SK-N-SH (cell line): ENCODE data around the gene CNTNAP2. TPM values are rescaled to one million over a fixed set of nuclear protein-coding genes. Genes with fewer than 3 reads are reported as not detected.

Experiments
- CTCF ChIA-PET: fragments of 300-600, 350-600 bp; formaldehyde crosslinking; extraction: SDS; loops from one replicate; lab custom pipeline; 2021; lab: Yijun Ruan, JAX
- POLR2A ChIA-PET: fragments of 350-600 bp; sonication (Branson Sonifier 250); formaldehyde crosslinking; extraction: SDS; loops from one replicate; lab custom pipeline; 2020; ENCODE audit warnings: antibody characterized with exemption, inconsistent platforms; lab: Yijun Ruan, JAX
- DNase-seq: peaks from one replicate; pipeline ENCODE4 v3.0.0; 2012
- H2AFZ ChIP-seq: fragments of 200-600 bp; sonication (generic); 2 replicates; pipeline ENCODE4 v1.8.1; 2016; ENCODE audit warnings: antibody characterized with exemption, mild to moderate bottlenecking, low read depth
- H3F3A ChIP-seq: fragments of 200-600 bp; sonication (generic); replicated peaks from 2 replicates; pipeline ENCODE3; 2016; ENCODE audit warnings: antibody characterized with exemption, mild to moderate bottlenecking; ENCODE audit not compliant: insufficient read depth
- H3K27ac ChIP-seq, 2 experiments: fragments of 200-500 bp in 1 of 2; fragments of 200-600 bp in 1 of 2; sonication (Bioruptor generic) in 1 of 2; sonication (generic), shearing (Covaris generic) in 1 of 2; 2 replicates each; pipeline versions ENCODE4 v1.5.1 to v1.6.1; 2014 to 2016; ENCODE audit warnings: low read depth in 2 of 2, inconsistent platforms in 1 of 2, low read length in 1 of 2, mild to moderate bottlenecking in 1 of 2, mixed read lengths in 1 of 2
- H3K27me3 ChIP-seq: fragments of 200-600 bp; sonication (generic), shearing (Covaris generic); 2 replicates; pipeline ENCODE4 v1.6.1; 2016; ENCODE audit warnings: mixed run types; ENCODE audit not compliant: insufficient read depth
- H3K36me3 ChIP-seq, 2 experiments: fragments of 200-500 bp in 1 of 2; fragments of 200-600 bp in 1 of 2; sonication (Bioruptor generic) in 1 of 2; sonication (generic) in 1 of 2; replicated peaks in 1 of 2; 2 replicates each; pipeline versions ENCODE3 to v1.5.1; 2014 to 2016; ENCODE audit warnings: low read length in 1 of 2, mild to moderate bottlenecking in 1 of 2; ENCODE audit not compliant: insufficient read depth in 2 of 2, control insufficient read depth in 1 of 2
- H3K4me1 ChIP-seq, 2 experiments: fragments of 200-500 bp in 1 of 2; fragments of 200-600 bp in 1 of 2; sonication (Bioruptor generic) in 1 of 2; sonication (generic), shearing (Covaris generic) in 1 of 2; 2 replicates each; pipeline versions ENCODE4 v1.5.1 to v1.6.1; 2014 to 2016; ENCODE audit warnings: low read depth in 1 of 2, low read length in 1 of 2, mixed run types in 1 of 2; ENCODE audit not compliant: insufficient read depth in 2 of 2, control insufficient read depth in 1 of 2
- H3K4me2 ChIP-seq: fragments of 200-600 bp; sonication (generic), shearing (Covaris generic); 2 replicates; pipeline ENCODE4 v1.6.1; 2017; ENCODE audit warnings: mixed run types
- H3K4me3 ChIP-seq, 2 experiments: fragments of 200-500 bp in 1 of 2; fragments of 200-600 bp in 1 of 2; sonication (Bioruptor generic) in 1 of 2; sonication (generic), shearing (Covaris generic) in 1 of 2; 2 replicates each; pipeline versions ENCODE4 v1.5.1 to v1.8.1; 2014 to 2016; ENCODE audit warnings: low read depth in 2 of 2, inconsistent platforms in 1 of 2, low read length in 1 of 2, mild to moderate bottlenecking in 1 of 2, mixed read lengths in 1 of 2, moderate library complexity in 1 of 2
- H3K79me2 ChIP-seq: fragments of 200-600 bp; sonication (generic); 2 replicates; pipeline ENCODE4 v1.8.1; 2017; ENCODE audit warnings: mild to moderate bottlenecking; ENCODE audit not compliant: insufficient read depth
- H3K9ac ChIP-seq: fragments of 200-600 bp; sonication (generic); 2 replicates; pipeline ENCODE4 v1.6.1; 2017; ENCODE audit warnings: mixed run types
- H3K9me2 ChIP-seq: fragments of 200-600 bp; sonication (generic); 2 replicates; pipeline ENCODE4 v1.6.1; 2017; ENCODE audit warnings: mixed run types
- H3K9me3 ChIP-seq: fragments of 200-600 bp; sonication (generic); 2 replicates; pipeline ENCODE4 v1.6.1; 2017; ENCODE audit warnings: mixed run types, mild to moderate bottlenecking, moderate library complexity
- H4K20me1 ChIP-seq: fragments of 200-600 bp; sonication (generic); 2 replicates; pipeline ENCODE4 v1.6.1; 2017; ENCODE audit warnings: mild to moderate bottlenecking, mixed run types; ENCODE audit not compliant: insufficient read depth
- CHD2 ChIP-seq: fragments of 150-350 bp; IDR thresholded peaks from 2 replicates; pipeline ENCODE4 v1.6.1; 2018; ENCODE audit warnings: low read length; ENCODE audit not compliant: partially characterized antibody
- ELF1 ChIP-seq: IDR thresholded peaks from 2 replicates; pipeline ENCODE4 v1.4.0; 2012
- EP300 ChIP-seq, 2 experiments: IDR thresholded peaks; 2 replicates each; pipeline versions ENCODE4 v1.4.0 to v1.6.1; 2012; ENCODE audit warnings: borderline replicate concordance in 1 of 2, low read depth in 1 of 2, low read length in 1 of 2
- FOXM1 ChIP-seq: IDR thresholded peaks from 2 replicates; pipeline ENCODE4 v1.4.0; 2012; ENCODE audit warnings: low read depth, mild to moderate bottlenecking
- GABPA ChIP-seq: IDR thresholded peaks from 2 replicates; pipeline ENCODE4 v1.4.0; 2012; ENCODE audit warnings: low read depth, mild to moderate bottlenecking
- GATA2 ChIP-seq: sonication (generic); formaldehyde crosslinking; IDR thresholded peaks from 2 replicates; pipeline ENCODE4 v1.5.0; 2020; ENCODE audit warnings: mild to moderate bottlenecking, missing genetic modification reagents
- MEF2A ChIP-seq: IDR thresholded peaks from 2 replicates; pipeline ENCODE4 v1.4.0; 2012; ENCODE audit warnings: low read depth, borderline replicate concordance
- NFIC ChIP-seq: IDR thresholded peaks from 2 replicates; pipeline ENCODE4 v1.4.0; 2012; ENCODE audit warnings: borderline replicate concordance
- RAD21 ChIP-seq: IDR thresholded peaks from 2 replicates; pipeline ENCODE4 v1.6.1; 2012; ENCODE audit warnings: mild to moderate bottlenecking, low read length
- RFX5 ChIP-seq: IDR thresholded peaks from 2 replicates; pipeline ENCODE4 v1.6.1; 2012; ENCODE audit warnings: mild to moderate bottlenecking, improper control_type of control experiment, low read length
- RXRA ChIP-seq: IDR thresholded peaks from 2 replicates; pipeline ENCODE4 v1.4.0; 2012; ENCODE audit warnings: low read depth, mild to moderate bottlenecking, borderline replicate concordance
- SIN3A ChIP-seq: IDR thresholded peaks from 2 replicates; pipeline ENCODE4 v1.6.1; 2012; ENCODE audit warnings: low read depth, mild to moderate bottlenecking, low read length, moderate library complexity, borderline replicate concordance
- SMC3 ChIP-seq: IDR thresholded peaks from 2 replicates; pipeline ENCODE4 v1.6.1; 2012; ENCODE audit warnings: low read depth, low read length, improper control_type of control experiment
- TAF1 ChIP-seq: IDR thresholded peaks from 2 replicates; pipeline ENCODE4 v1.6.1; 2012; ENCODE audit warnings: low read depth, mild to moderate bottlenecking, low read length, moderate library complexity, borderline replicate concordance
- TCF12 ChIP-seq: IDR thresholded peaks from 2 replicates; pipeline ENCODE4 v1.4.0; 2012
- YY1 ChIP-seq: IDR thresholded peaks from 2 replicates; pipeline ENCODE4 v1.4.0; 2012; ENCODE audit warnings: low read depth, mild to moderate bottlenecking
- WGBS: methylation state at CpG from one replicate; pipeline ENCODE4 v1.1.6; 2017; ENCODE audit warnings: low lambda C conversion rate; 5-methylcytosine and 5-hydroxymethylcytosine counted together
- polyA plus RNA-seq, 3 experiments: library from polyadenylated mRNA; depleted of rRNA; stranded (reverse); fragments of >200 nt; gene quantifications; 2 replicates each; pipeline ENCODE4 v1.2.3, GENCODE V29; 2012
- TF ChIP-seq, protein P1 (sequence below): IDR thresholded peaks from 2 replicates; pipeline ENCODE4 v1.4.0; 2012; ENCODE audit warnings: low read depth, borderline replicate concordance
- TF ChIP-seq, protein P2 (sequence below): IDR thresholded peaks from 2 replicates; pipeline ENCODE4 v1.6.1; 2012; ENCODE audit warnings: mild to moderate bottlenecking, low read depth, low read length, moderate library complexity
- TF ChIP-seq, protein P3 (sequence below): fragments of 150-350 bp; IDR thresholded peaks from 2 replicates; pipeline ENCODE4 v1.6.1; 2017; ENCODE audit warnings: antibody characterized with exemption, low read length, low read depth, borderline replicate concordance
- TF ChIP-seq, protein P4 (sequence below): IDR thresholded peaks from 2 replicates; pipeline ENCODE4 v1.4.0; 2012; ENCODE audit warnings: low read depth, borderline replicate concordance
- TF ChIP-seq, protein P5 (sequence below): IDR thresholded peaks from 2 replicates; pipeline ENCODE4; 2012
- TF ChIP-seq, protein P6 (sequence below): IDR thresholded peaks from 2 replicates; pipeline ENCODE4 v1.4.0; 2012; ENCODE audit warnings: low read depth
- TF ChIP-seq, protein P7 (sequence below): fragments of 150-350 bp; IDR thresholded peaks from 2 replicates; pipeline ENCODE4 v1.6.1; 2016; ENCODE audit warnings: mild to moderate bottlenecking, low read depth, low read length

The CNTNAP2 gene
- polyA plus RNA-seq, 1 of the 3 experiments (the other 2 are of a cell fraction), result 3.4 TPM

DNA sequence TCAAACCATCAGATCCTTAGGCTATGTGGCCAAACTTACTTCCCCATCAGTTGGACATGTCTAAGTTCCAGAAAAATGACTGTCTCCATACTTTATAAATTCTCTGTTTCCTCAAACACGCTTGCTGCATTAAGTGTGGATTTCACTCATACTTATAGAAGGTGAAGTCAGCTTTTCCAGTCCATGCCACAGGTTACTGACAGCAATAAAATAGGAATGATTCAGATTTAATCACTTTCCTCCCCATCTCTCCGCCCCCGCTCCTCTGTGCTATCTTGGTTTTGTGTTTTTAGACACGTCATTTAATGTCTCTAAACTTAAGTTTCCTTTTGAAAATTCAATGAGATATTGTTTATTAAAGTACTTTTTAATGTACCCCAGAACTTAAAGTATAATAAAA, 1376.0 kb downstream of the CNTNAP2 start:
- H3K9ac ChIP-seq, result peak overlapping the region; percentile 35; the same call in 1 of the 2 replicates
- no peaks in the 10 kb centered on the region for H3K9me3 ChIP-seq
- peak overlapping the region; percentile 22; the same call in 1 of the 2 replicates for H3K4me2 ChIP-seq
- peak overlapping the region in 1 of 2 experiments; percentile 90; a peak in 2 of 4 replicates for H3K27ac ChIP-seq
- WGBS, result 32% methylated on average over 4 of the region's 4 CpGs
- no peaks in the 10 kb centered on the region for H3K27me3 ChIP-seq
- H3K4me3 ChIP-seq, result no peak overlapping the region
- H3K79me2 ChIP-seq, result no peaks in the 10 kb centered on the region
- H3F3A ChIP-seq, result peaks cover 36% of the 10 kb centered on the region
- H3K9me2 ChIP-seq, result no peaks in the 10 kb centered on the region
- peaks cover 0 to 24% of the 10 kb centered on the region in 2 experiments; a peak in 1 of 4 replicates for H3K4me1 ChIP-seq
- CTCF ChIA-PET, result no interaction called here
- H3K36me3 ChIP-seq, result peaks cover 0 to 4% of the 10 kb centered on the region in 2 experiments
- DNase-seq, result no peak
- H2AFZ ChIP-seq, result 0 out of 2 replicates have a peak overlapping the region, but pooled peaks have one; percentile 2
- H4K20me1 ChIP-seq, result no peaks in the 10 kb centered on the region
- POLR2A ChIA-PET, result no interaction called here
- TF ChIP-seq, protein P1, sequence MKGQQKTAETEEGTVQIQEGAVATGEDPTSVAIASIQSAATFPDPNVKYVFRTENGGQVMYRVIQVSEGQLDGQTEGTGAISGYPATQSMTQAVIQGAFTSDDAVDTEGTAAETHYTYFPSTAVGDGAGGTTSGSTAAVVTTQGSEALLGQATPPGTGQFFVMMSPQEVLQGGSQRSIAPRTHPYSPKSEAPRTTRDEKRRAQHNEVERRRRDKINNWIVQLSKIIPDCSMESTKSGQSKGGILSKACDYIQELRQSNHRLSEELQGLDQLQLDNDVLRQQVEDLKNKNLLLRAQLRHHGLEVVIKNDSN, result no peak
- TF ChIP-seq CHD2 (no peak), YY1 (no peak), GATA2 (CRISPR knock-in tag) (no peak), EP300 (IDR thresholded peaks at IDR 0.05; ENCODE audit: borderline replicate concordance in 1 of 2, low read depth in 1 of 2, low read length in 1 of 2) (peak in 1 of 2 experiments; percentile 82; a peak in 2 of 4 replicates), RXRA (peak; percentile 27; the same call in 1 of the 2 replicates), SIN3A (no peak), GABPA (no peak), TCF12 (peak; percentile 73), FOXM1 (0 out of 2 replicates have a peak, but pooled peaks have one; percentile 36), RFX5 (no peak), RAD21 (no peak), NFIC (peak; percentile 25; the same call in 1 of the 2 replicates), ELF1 (no peak), TAF1 (no peak), SMC3 (no peak), MEF2A (peak; percentile 58)
- TF ChIP-seq, protein P2, sequence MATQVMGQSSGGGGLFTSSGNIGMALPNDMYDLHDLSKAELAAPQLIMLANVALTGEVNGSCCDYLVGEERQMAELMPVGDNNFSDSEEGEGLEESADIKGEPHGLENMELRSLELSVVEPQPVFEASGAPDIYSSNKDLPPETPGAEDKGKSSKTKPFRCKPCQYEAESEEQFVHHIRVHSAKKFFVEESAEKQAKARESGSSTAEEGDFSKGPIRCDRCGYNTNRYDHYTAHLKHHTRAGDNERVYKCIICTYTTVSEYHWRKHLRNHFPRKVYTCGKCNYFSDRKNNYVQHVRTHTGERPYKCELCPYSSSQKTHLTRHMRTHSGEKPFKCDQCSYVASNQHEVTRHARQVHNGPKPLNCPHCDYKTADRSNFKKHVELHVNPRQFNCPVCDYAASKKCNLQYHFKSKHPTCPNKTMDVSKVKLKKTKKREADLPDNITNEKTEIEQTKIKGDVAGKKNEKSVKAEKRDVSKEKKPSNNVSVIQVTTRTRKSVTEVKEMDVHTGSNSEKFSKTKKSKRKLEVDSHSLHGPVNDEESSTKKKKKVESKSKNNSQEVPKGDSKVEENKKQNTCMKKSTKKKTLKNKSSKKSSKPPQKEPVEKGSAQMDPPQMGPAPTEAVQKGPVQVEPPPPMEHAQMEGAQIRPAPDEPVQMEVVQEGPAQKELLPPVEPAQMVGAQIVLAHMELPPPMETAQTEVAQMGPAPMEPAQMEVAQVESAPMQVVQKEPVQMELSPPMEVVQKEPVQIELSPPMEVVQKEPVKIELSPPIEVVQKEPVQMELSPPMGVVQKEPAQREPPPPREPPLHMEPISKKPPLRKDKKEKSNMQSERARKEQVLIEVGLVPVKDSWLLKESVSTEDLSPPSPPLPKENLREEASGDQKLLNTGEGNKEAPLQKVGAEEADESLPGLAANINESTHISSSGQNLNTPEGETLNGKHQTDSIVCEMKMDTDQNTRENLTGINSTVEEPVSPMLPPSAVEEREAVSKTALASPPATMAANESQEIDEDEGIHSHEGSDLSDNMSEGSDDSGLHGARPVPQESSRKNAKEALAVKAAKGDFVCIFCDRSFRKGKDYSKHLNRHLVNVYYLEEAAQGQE, result no peak
- TF ChIP-seq, protein P3, sequence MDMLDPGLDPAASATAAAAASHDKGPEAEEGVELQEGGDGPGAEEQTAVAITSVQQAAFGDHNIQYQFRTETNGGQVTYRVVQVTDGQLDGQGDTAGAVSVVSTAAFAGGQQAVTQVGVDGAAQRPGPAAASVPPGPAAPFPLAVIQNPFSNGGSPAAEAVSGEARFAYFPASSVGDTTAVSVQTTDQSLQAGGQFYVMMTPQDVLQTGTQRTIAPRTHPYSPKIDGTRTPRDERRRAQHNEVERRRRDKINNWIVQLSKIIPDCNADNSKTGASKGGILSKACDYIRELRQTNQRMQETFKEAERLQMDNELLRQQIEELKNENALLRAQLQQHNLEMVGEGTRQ, result no peak
- TF ChIP-seq, protein P4, sequence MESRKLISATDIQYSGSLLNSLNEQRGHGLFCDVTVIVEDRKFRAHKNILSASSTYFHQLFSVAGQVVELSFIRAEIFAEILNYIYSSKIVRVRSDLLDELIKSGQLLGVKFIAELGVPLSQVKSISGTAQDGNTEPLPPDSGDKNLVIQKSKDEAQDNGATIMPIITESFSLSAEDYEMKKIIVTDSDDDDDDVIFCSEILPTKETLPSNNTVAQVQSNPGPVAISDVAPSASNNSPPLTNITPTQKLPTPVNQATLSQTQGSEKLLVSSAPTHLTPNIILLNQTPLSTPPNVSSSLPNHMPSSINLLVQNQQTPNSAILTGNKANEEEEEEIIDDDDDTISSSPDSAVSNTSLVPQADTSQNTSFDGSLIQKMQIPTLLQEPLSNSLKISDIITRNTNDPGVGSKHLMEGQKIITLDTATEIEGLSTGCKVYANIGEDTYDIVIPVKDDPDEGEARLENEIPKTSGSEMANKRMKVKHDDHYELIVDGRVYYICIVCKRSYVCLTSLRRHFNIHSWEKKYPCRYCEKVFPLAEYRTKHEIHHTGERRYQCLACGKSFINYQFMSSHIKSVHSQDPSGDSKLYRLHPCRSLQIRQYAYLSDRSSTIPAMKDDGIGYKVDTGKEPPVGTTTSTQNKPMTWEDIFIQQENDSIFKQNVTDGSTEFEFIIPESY, result no peak
- TF ChIP-seq, protein P5, sequence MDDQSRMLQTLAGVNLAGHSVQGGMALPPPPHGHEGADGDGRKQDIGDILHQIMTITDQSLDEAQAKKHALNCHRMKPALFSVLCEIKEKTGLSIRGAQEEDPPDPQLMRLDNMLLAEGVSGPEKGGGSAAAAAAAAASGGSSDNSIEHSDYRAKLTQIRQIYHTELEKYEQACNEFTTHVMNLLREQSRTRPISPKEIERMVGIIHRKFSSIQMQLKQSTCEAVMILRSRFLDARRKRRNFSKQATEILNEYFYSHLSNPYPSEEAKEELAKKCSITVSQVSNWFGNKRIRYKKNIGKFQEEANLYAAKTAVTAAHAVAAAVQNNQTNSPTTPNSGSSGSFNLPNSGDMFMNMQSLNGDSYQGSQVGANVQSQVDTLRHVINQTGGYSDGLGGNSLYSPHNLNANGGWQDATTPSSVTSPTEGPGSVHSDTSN, result peak; percentile 85
- TF ChIP-seq, protein P6, sequence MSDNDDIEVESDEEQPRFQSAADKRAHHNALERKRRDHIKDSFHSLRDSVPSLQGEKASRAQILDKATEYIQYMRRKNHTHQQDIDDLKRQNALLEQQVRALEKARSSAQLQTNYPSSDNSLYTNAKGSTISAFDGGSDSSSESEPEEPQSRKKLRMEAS, result peak; percentile 59; the same call in 1 of the 2 replicates
- TF ChIP-seq, protein P7, sequence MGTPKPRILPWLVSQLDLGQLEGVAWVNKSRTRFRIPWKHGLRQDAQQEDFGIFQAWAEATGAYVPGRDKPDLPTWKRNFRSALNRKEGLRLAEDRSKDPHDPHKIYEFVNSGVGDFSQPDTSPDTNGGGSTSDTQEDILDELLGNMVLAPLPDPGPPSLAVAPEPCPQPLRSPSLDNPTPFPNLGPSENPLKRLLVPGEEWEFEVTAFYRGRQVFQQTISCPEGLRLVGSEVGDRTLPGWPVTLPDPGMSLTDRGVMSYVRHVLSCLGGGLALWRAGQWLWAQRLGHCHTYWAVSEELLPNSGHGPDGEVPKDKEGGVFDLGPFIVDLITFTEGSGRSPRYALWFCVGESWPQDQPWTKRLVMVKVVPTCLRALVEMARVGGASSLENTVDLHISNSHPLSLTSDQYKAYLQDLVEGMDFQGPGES, result no peak
